Adipocyte (in vitro differentiated cells): ENCODE data around the gene CHST10.

Experiments used
- DNase-seq: peaks from one replicate; pipeline ENCODE4 v3.0.0-alpha.2; 2015; ENCODE audit warnings: low read depth
- H3K27me3 ChIP-seq: replicated peaks from 2 replicates; pipeline ENCODE4 v1.7.0; 2013; ENCODE audit warnings: mild to moderate bottlenecking, low read length, moderate library complexity; ENCODE audit not compliant: control insufficient read depth, insufficient read depth
- H3K36me3 ChIP-seq: 2 replicates; pipeline ENCODE4 v1.7.0; 2013; ENCODE audit warnings: low read length, mild to moderate bottlenecking, moderate library complexity; ENCODE audit not compliant: control insufficient read depth, insufficient read depth, severe bottlenecking
- H3K4me1 ChIP-seq: 2 replicates; pipeline ENCODE4 v1.7.0; 2013; ENCODE audit warnings: mild to moderate bottlenecking, low read length, moderate library complexity; ENCODE audit not compliant: control insufficient read depth, insufficient read depth
- H3K4me3 ChIP-seq: 2 replicates; pipeline ENCODE4 v1.7.0; 2013; ENCODE audit warnings: mild to moderate bottlenecking, low read length, moderate library complexity
- H3K9ac ChIP-seq: 2 replicates; pipeline ENCODE4 v1.7.0; 2013; ENCODE audit warnings: mild to moderate bottlenecking, low read length, moderate library complexity
- H3K9me3 ChIP-seq: 2 replicates; pipeline ENCODE4 v1.7.0; 2013; ENCODE audit warnings: mild to moderate bottlenecking, low read length, moderate library complexity; ENCODE audit not compliant: control insufficient read depth

Gene CHST10

DNA sequence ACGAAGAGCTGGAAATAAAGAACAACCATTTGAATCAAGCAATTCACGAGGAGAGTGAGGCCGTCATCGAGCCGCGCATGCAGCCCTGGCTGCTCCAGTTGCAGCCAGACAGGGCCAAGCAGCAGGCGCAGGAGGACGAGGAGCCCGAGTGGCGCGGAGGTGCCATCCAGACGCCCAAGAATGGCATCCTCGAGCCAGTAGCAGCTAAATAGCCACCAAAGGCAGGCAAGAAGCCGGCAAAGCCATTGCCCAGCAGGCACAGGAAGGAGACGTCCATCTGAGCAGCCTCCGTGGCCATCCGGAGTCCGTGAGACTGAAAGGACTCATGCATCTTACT, 8.9 kb upstream of the CHST10 start:
- H3K27me3 ChIP-seq = peaks cover 8% of the 10 kb centered on the region
- no peaks in the 10 kb centered on the region for H3K4me1 ChIP-seq
- H3K9me3 ChIP-seq = peaks cover 6% of the 10 kb centered on the region
- H3K4me3 ChIP-seq = no peak overlapping the region
- no peak overlapping the region for H3K9ac ChIP-seq
- no peak for DNase-seq
- no peaks in the 10 kb centered on the region for H3K36me3 ChIP-seq

DNA sequence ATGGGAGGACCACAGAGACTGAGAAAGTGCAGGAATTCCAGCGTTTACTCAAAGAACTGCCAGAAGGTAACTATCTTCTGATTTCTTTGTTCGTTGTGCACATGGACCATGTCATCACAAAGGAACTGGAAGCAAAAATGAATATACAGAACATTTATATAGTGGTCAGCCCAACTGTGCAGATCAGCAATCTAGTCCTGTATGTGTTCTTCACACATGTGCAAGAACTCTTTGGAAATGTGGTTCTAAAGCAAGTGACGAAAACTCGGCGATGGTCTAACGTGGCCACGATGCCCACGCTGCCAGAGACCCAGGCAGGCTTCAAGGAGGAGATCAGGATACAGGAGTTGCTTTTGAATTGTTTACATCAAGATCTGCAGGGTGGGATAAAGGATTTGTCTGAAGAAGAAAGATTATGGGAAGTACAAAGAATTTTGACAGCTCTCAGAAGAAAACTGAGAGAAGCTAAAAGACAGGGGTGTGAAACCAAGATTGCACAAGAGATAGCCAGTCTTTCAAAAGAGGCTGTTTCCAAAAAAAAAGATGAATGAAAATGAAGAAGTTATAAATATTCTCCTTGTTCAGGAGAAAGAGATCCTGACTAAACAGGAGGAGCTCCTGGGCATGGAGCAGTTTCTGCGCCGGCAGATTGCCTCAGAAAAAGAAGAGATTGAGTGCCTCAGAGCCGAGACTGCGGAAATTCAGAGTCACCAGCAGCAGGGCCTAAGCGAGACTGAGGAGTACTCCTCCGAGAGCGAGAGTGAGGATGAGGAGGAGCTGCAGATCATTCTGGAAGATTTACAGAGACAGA, 8.3 kb upstream of the CHST10 start:
- no peak for DNase-seq
- no peaks in the 10 kb centered on the region for H3K4me1 ChIP-seq
- H3K36me3 ChIP-seq = no peaks in the 10 kb centered on the region
- H3K4me3 ChIP-seq = no peak overlapping the region
- peaks cover 8% of the 10 kb centered on the region for H3K27me3 ChIP-seq
- no peak overlapping the region for H3K9ac ChIP-seq
- H3K9me3 ChIP-seq = peaks cover 6% of the 10 kb centered on the region

DNA sequence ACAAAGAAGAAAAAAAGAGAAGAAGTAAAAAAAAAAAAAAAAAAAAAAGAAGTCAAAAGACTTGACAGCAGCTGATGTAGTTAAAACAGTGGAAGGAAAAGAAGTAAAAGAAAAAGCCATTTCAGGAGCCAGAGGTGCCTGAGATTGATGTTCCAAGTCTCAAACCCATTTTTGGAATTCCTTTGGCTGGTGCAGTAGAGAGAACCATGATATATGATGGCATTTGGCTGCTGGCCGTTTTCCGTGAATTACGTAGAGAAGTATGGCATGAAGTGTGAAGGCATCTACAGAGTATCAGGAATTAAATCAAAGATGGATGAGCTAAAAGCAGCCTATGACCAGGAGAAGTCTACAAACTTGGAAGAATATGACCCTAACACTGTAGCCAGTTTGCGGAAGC, 7.6 kb upstream of the CHST10 start:
- Histone ChIP-seq H3K36me3 (no peaks in the 10 kb centered on the region), H3K9ac (no peak overlapping the region)

DNA sequence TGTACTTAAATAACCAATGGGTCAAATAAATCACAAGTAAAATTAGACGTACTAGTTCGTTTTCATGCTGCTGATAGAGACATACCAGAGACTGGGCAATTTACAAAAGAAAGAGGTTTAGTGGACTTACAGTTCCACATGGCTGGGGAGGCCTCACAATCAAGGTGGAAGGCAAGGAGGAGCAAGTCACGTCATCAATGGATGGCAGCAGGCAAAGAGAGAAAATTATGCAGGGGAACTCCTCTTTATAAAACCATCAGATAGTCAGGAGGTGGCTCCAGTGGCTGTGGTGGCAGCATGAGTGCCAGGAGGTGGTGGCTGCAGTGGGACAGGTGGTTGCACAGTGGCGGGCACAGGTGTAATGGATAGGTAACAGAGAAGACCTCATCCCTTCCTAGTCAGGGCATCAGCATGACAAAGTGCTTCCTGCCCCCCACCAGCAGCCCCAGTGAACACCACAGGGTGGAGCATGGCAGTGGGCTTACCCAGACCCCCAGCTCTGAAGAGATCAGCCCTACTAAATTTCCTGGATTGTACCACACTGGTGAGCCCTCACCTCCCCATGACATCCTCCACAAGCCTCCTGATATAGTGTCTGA, 6.9 kb upstream of the CHST10 start:
- H3K4me3 ChIP-seq = no peak overlapping the region
- H3K9ac ChIP-seq = no peak overlapping the region
- peaks cover 5% of the 10 kb centered on the region for H3K27me3 ChIP-seq
- no peak for DNase-seq
- no peaks in the 10 kb centered on the region for H3K36me3 ChIP-seq
- H3K4me1 ChIP-seq = no peaks in the 10 kb centered on the region
- no peaks in the 10 kb centered on the region for H3K9me3 ChIP-seq

More for the DNA sequence above, 7.6 kb upstream of the CHST10 start:
- H3K27me3 ChIP-seq = peaks cover 8% of the 10 kb centered on the region
- no peaks in the 10 kb centered on the region for H3K9me3 ChIP-seq
- no peak overlapping the region for H3K4me3 ChIP-seq
- no peak for DNase-seq
- no peaks in the 10 kb centered on the region for H3K4me1 ChIP-seq

DNA sequence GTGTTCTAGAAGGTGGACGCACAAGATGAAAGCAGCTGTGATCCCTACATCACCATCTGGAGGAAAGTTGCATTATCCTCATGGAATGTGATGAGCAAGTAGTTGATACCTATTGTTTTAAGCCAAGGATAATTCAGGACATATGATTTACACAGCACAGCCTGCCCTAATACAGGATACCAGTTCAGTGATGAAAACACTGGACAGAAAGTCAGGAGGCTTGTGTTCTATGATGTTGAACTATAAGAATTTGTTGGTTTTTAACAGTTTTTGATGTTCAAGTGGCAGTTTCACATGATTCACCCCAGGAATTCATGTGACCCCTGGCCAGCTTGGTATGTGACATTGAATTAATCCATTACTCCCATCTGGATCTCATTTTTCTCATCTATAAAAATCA, 6.2 kb upstream of the CHST10 start:
- Histone ChIP-seq H3K27me3 (peaks cover 5% of the 10 kb centered on the region), H3K36me3 (no peaks in the 10 kb centered on the region), H3K9ac (no peak overlapping the region), H3K4me3 (no peak overlapping the region), H3K4me1 (no peaks in the 10 kb centered on the region), H3K9me3 (no peaks in the 10 kb centered on the region)
- DNase-seq = no peak

DNA sequence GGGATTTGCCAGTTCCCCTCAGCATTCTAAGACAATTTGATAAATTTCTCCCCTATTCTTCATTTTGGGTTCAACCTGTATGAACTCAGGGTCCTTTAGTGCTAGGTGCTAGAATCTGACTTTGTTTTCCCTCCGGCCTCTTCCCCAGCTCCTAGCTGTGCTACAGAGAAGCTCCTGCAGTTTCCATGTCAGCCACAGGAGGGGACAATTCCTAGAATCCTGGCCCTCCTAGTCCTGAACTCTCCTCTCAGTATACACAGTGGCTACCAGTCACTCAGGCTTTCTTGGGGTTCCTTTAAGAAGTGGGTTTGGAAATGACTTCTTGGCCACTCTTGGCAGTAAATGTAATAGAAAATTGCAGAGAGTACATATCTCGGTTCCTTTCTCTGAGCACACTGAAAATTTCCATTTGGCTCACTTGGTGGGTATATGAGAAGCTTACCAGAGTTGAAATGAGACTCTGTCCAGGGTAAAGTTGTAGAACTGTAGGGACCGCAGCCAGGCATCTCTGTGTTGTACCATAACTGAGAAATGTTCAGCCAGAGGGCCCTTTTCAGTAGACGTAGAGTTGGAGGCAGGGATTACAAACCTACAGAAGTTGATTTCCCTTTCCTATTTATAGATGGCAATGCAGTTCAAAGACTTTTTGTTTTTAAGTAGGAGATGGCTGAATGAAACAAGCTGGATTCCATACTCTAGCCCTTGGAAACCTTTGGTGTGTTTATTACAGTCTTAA, 5.0 kb upstream of the CHST10 start:
- Histone ChIP-seq H3K4me3 (no peak overlapping the region), H3K9ac (no peak overlapping the region), H3K36me3 (no peaks in the 10 kb centered on the region), H3K4me1 (peaks cover 3% of the 10 kb centered on the region), H3K9me3 (no peaks in the 10 kb centered on the region), H3K27me3 (peaks cover 5% of the 10 kb centered on the region)
- peak; percentile 61 for DNase-seq

DNA sequence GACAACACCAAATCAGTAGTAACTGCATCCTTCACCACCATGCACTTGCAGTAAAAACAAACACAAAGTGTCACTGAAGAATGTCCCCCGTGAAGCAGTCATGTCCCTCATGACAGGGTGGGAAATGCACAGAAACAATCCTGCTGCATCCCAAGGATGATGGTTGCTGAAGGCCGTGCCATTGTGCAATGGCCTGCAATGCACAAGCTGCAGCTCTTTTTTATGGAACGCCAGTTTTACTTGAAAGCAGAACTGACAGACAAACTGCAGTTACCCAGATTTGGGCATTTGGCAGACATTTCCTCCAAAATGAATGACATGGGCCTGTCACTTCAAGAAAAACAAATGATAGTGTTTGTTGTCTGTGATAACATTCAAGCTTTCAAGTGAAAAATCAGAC, 2.4 kb upstream of the CHST10 start:
- no peak for DNase-seq
- Histone ChIP-seq H3K9ac (no peak overlapping the region), H3K27me3 (no peaks in the 10 kb centered on the region), H3K4me3 (no peak overlapping the region), H3K4me1 (peaks cover 7% of the 10 kb centered on the region), H3K36me3 (no peaks in the 10 kb centered on the region), H3K9me3 (no peaks in the 10 kb centered on the region)

DNA sequence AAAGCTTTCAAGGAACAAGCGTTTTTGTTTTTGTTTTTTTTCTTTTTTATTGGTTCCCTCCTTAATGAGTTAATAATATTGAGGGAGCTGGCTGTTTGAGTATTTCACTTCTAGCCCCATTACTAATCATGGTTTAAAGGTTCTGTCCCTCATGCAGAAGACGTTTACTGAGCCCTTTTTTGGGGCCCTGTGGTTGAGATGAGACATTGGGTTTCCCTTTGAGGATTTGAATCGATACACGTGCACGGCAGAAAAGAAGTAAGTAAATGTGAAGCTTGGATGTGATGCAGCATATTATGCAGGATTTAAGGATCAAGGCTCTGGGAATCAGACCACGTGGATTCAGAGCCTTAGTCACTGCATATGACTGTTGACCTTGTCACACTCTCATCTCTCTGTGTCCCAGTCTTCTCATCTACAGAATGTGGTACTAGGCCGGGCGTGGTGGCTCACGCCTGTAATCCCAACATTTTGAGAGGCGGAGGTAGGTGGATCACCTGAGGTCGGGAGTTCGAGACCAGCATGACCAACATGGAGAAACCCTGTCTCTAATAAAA, 1.0 kb upstream of the CHST10 start:
- Histone ChIP-seq H3K27me3 (no peaks in the 10 kb centered on the region), H3K4me1 (peaks cover 7% of the 10 kb centered on the region), H3K4me3 (no peak overlapping the region), H3K9me3 (no peaks in the 10 kb centered on the region), H3K9ac (no peak overlapping the region), H3K36me3 (peaks cover 7% of the 10 kb centered on the region)
- DNase-seq = no peak

DNA sequence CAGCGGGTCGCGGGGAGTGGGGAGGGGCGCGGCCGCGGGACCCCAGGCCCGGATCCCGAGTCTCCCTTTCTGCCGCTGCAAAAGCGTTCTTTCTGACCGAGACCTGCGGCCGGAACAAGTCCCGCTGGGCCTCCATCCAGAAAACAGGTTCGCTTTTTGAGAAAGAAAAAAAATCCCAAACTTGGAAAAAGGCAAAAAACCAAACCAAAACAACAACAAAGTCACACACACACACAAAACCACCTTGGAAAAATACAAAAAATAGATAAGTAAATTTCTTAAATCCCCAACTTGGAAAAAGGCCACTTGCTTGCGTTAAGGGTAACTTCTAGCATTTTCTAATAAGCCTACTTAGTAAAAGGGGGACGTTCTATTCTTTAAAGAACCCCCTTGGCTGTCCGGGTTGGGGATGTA, 250 bp upstream of the CHST10 start:
- peaks cover 7% of the 10 kb centered on the region for H3K36me3 ChIP-seq
- H3K4me3 ChIP-seq = peak overlapping the region; percentile 95
- peak overlapping the region; percentile 90 for H3K9ac ChIP-seq
- H3K27me3 ChIP-seq = no peaks in the 10 kb centered on the region
- no peak for DNase-seq
- H3K9me3 ChIP-seq = no peaks in the 10 kb centered on the region
- peaks cover 7% of the 10 kb centered on the region for H3K4me1 ChIP-seq

DNA sequence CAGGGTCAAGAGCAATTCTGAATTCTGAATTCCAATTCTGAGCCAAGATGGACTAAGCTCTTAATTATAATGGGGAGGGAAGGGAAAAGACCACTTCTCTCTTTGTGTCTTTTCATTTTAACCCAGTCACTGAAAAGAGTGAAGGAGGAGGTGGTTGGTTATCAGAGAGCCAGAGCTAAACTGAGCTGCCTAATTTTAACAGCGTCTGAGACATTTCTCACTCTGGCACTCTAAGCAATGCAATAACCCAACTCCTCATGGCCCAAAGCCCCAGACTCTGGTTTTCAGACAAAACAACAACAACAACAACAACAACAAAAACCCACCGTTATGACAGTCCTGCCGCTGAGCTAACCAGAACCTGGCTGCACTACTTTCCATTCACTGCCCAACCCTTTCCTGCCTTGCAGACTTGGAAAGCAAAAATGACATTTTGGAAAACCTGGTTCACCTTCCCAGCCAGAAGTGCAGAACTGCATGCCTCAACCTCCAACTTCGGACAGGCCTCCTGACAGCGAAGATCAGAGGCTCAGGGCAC, 1.0 kb downstream of the CHST10 start:
- DNase-seq = peak; percentile 22
- Histone ChIP-seq H3K27me3 (no peaks in the 10 kb centered on the region), H3K9me3 (no peaks in the 10 kb centered on the region), H3K9ac (peak overlapping the region; percentile 90), H3K4me1 (peaks cover 7% of the 10 kb centered on the region), H3K36me3 (peaks cover 7% of the 10 kb centered on the region), H3K4me3 (peak overlapping the region; percentile 95)

DNA sequence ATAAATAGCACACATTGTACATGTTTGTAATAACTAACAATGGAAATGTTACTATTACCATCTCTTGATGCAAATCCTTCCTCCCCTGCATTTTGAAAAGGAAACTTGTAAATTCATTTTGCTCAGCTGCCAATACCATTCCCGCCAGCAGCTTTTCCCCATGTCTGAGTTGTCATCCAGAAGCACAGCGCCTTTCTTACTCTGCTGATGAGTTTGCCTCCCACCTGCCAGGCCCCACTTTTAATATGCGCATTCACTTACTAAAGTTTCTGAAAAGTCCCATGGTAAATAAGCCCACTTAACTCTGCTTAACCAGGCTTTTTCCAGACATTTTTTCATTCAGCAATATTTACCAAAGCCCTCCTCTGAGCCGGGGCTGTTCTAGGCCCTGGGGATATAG, 3.9 kb downstream of the CHST10 start:
- H3K4me1 ChIP-seq = peaks cover 7% of the 10 kb centered on the region
- no peak for DNase-seq

More for the DNA sequence above, 3.9 kb downstream of the CHST10 start:
- Histone ChIP-seq H3K4me3 (no peak overlapping the region), H3K9me3 (no peaks in the 10 kb centered on the region), H3K36me3 (peaks cover 7% of the 10 kb centered on the region), H3K27me3 (no peaks in the 10 kb centered on the region), H3K9ac (no peak overlapping the region)
